Measurements from ENCODE around the gene SLC24A3. TPM values are rescaled to one million over a fixed set of nuclear protein-coding genes. Genes with fewer than 3 reads are reported as not detected.

The SLC24A3 gene
- 6.5 and 25.3 TPM in 2 replicates for total RNA-seq

DNA sequence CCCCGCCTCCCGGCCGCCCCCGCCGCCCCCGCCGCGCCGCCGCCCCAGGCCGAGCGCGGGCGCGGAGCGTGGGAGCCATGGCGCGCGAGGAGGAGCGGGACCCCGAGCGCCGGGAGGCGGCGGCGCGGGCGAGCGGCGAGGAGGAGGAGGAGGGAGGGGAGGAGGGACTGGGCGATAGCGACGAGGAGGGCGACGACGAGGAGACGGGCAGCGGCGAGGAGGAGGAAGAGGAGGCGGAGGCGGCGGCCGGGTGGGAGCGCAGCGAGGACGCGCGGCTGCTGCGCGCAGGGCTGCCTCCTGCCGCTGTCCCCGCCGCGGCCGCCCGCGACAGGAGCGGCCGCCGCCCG lies at the start of gene SLC24A3:
TSS of gene SLC24A3 (plus strand) at position 174 of the 347 bp plus-strand sequence.

DNA sequence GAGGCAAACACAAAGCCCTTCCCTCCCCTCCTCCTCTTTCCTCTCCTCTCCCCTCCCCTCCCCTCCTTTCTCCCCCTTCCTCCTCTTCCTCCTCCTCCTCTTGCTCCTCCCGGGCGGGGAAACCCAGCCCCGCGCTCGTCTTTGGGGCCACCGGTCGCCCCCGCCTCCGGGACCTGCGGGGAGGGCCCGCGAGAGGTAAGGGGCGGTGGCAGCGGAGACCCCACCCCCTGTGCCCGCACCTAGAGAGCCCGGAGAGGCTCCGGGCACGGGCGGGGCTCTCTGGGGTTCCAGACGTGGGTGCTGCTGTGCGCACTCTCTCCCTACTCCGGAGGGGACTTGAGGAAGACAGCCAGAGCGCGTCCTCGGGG lies 545.7 kb downstream of the SLC24A3 start, which contains the start of gene RIN2:
TSS of gene RIN2 (plus strand) at position 126 of the 368 bp plus-strand sequence. CDS start 131,344 bp downstream, outside the sequence.

